H1 (cell line): ENCODE measurements around the gene NMT2. TPM values are rescaled to one million over a fixed set of nuclear protein-coding genes. Genes with fewer than 3 reads are reported as not detected.

Experiments
- EZH2 ChIP-seq: fragments of 200-600 bp; sonication (generic); IDR thresholded peaks from 2 replicates; pipeline ENCODE4 v1.7.1; 2012; ENCODE audit warnings: low read depth, mild to moderate bottlenecking, moderate library complexity, low read length, inconsistent platforms; ENCODE audit not compliant: severe bottlenecking
- GTF2F1 ChIP-seq: IDR thresholded peaks from 2 replicates; pipeline ENCODE4 v1.6.1; 2012; ENCODE audit warnings: low read depth, low read length, improper control_type of control experiment, borderline replicate concordance
- POU5F1 ChIP-seq: IDR thresholded peaks from 2 replicates; pipeline ENCODE4 v1.6.1; 2011; ENCODE audit warnings: low read depth, mild to moderate bottlenecking, low read length, moderate library complexity
- RAD21 ChIP-seq, 2 experiments: IDR thresholded peaks in 1 of 2; conservative IDR thresholded peaks in 1 of 2; 2 replicates each; pipeline ENCODE4 v1.6.1; 2011; ENCODE audit warnings: low read depth in 2 of 2, low read length in 2 of 2, improper control_type of control experiment in 1 of 2, inconsistent platforms in 1 of 2, mild to moderate bottlenecking in 1 of 2, moderate library complexity in 1 of 2
- SIN3A ChIP-seq, 2 experiments: IDR thresholded peaks in 1 of 2; conservative IDR thresholded peaks in 1 of 2; 2 replicates each; pipeline ENCODE4 v1.6.1; 2011 to 2012; ENCODE audit warnings: low read length in 2 of 2, improper control_type of control experiment in 1 of 2, low read depth in 1 of 2, mild to moderate bottlenecking in 1 of 2
- polyA plus RNA-seq, 7 experiments: library from polyadenylated mRNA; depleted of rRNA in 3 of 7; stranded (reverse) in 5 of 7; unstranded in 2 of 7; fragments of >200 nt in 5 of 7; fragments of 200-250 nt in 2 of 7; gene quantifications; 1 replicate in 5 of 7; 2 replicates in 1 of 7; 4 replicates in 1 of 7; pipeline versions ENCODE4 v1.2.1 to v1.2.3, GENCODE V29; 2011 to 2013; ENCODE audit warnings: missing spikeins in 2 of 7, mixed read lengths in 2 of 7
- total RNA-seq: library from RNA; stranded (reverse); fragmentation: NEBNext Ultra II Directional; extraction: Animal tissue kit (Norgen Biotek cat#: 25700); gene quantifications from 2 replicates; pipeline ENCODE4 v1.2.1, GENCODE V29; 2021
- TF ChIP-seq, protein P1 (sequence below): fragments of 300-600 bp; sonication (generic); IDR thresholded peaks from 2 replicates; pipeline ENCODE4 v1.7.1; 2012; ENCODE audit warnings: low read length, moderate library complexity, mild to moderate bottlenecking, inconsistent platforms; ENCODE audit not compliant: insufficient replicate concordance

The NMT2 gene
- total and polyA plus RNA-seq, 2 of the 8 experiments (the other 6 are each of a cell fraction or from before 2014, with no cell fraction given) = 4.4 to 15.4 TPM

- TF ChIP-seq, protein P1, sequence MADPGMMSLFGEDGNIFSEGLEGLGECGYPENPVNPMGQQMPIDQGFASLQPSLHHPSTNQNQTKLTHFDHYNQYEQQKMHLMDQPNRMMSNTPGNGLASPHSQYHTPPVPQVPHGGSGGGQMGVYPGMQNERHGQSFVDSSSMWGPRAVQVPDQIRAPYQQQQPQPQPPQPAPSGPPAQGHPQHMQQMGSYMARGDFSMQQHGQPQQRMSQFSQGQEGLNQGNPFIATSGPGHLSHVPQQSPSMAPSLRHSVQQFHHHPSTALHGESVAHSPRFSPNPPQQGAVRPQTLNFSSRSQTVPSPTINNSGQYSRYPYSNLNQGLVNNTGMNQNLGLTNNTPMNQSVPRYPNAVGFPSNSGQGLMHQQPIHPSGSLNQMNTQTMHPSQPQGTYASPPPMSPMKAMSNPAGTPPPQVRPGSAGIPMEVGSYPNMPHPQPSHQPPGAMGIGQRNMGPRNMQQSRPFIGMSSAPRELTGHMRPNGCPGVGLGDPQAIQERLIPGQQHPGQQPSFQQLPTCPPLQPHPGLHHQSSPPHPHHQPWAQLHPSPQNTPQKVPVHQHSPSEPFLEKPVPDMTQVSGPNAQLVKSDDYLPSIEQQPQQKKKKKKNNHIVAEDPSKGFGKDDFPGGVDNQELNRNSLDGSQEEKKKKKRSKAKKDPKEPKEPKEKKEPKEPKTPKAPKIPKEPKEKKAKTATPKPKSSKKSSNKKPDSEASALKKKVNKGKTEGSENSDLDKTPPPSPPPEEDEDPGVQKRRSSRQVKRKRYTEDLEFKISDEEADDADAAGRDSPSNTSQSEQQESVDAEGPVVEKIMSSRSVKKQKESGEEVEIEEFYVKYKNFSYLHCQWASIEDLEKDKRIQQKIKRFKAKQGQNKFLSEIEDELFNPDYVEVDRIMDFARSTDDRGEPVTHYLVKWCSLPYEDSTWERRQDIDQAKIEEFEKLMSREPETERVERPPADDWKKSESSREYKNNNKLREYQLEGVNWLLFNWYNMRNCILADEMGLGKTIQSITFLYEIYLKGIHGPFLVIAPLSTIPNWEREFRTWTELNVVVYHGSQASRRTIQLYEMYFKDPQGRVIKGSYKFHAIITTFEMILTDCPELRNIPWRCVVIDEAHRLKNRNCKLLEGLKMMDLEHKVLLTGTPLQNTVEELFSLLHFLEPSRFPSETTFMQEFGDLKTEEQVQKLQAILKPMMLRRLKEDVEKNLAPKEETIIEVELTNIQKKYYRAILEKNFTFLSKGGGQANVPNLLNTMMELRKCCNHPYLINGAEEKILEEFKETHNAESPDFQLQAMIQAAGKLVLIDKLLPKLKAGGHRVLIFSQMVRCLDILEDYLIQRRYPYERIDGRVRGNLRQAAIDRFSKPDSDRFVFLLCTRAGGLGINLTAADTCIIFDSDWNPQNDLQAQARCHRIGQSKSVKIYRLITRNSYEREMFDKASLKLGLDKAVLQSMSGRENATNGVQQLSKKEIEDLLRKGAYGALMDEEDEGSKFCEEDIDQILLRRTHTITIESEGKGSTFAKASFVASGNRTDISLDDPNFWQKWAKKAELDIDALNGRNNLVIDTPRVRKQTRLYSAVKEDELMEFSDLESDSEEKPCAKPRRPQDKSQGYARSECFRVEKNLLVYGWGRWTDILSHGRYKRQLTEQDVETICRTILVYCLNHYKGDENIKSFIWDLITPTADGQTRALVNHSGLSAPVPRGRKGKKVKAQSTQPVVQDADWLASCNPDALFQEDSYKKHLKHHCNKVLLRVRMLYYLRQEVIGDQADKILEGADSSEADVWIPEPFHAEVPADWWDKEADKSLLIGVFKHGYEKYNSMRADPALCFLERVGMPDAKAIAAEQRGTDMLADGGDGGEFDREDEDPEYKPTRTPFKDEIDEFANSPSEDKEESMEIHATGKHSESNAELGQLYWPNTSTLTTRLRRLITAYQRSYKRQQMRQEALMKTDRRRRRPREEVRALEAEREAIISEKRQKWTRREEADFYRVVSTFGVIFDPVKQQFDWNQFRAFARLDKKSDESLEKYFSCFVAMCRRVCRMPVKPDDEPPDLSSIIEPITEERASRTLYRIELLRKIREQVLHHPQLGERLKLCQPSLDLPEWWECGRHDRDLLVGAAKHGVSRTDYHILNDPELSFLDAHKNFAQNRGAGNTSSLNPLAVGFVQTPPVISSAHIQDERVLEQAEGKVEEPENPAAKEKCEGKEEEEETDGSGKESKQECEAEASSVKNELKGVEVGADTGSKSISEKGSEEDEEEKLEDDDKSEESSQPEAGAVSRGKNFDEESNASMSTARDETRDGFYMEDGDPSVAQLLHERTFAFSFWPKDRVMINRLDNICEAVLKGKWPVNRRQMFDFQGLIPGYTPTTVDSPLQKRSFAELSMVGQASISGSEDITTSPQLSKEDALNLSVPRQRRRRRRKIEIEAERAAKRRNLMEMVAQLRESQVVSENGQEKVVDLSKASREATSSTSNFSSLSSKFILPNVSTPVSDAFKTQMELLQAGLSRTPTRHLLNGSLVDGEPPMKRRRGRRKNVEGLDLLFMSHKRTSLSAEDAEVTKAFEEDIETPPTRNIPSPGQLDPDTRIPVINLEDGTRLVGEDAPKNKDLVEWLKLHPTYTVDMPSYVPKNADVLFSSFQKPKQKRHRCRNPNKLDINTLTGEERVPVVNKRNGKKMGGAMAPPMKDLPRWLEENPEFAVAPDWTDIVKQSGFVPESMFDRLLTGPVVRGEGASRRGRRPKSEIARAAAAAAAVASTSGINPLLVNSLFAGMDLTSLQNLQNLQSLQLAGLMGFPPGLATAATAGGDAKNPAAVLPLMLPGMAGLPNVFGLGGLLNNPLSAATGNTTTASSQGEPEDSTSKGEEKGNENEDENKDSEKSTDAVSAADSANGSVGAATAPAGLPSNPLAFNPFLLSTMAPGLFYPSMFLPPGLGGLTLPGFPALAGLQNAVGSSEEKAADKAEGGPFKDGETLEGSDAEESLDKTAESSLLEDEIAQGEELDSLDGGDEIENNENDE = no peak
- TF ChIP-seq SIN3A (conservative IDR thresholded peaks at IDR 0.05 in 1 of 2, IDR thresholded peaks at IDR 0.05 in 1 of 2; ENCODE audit: low read depth in 1 of 2, low read length in 2 of 2) (no peak), EZH2 (no peak), GTF2F1 (no peak), RAD21 (IDR thresholded peaks at IDR 0.05 in 1 of 2, conservative IDR thresholded peaks at IDR 0.05 in 1 of 2; ENCODE audit: low read depth in 2 of 2, low read length in 2 of 2) (no peak), POU5F1 (no peak)
Measured at GRCh38 chr10:15072358-15072757, 96.1 kb downstream of the NMT2 start (continued).
